ENCODE results near the gene IL27RA.

DNA sequence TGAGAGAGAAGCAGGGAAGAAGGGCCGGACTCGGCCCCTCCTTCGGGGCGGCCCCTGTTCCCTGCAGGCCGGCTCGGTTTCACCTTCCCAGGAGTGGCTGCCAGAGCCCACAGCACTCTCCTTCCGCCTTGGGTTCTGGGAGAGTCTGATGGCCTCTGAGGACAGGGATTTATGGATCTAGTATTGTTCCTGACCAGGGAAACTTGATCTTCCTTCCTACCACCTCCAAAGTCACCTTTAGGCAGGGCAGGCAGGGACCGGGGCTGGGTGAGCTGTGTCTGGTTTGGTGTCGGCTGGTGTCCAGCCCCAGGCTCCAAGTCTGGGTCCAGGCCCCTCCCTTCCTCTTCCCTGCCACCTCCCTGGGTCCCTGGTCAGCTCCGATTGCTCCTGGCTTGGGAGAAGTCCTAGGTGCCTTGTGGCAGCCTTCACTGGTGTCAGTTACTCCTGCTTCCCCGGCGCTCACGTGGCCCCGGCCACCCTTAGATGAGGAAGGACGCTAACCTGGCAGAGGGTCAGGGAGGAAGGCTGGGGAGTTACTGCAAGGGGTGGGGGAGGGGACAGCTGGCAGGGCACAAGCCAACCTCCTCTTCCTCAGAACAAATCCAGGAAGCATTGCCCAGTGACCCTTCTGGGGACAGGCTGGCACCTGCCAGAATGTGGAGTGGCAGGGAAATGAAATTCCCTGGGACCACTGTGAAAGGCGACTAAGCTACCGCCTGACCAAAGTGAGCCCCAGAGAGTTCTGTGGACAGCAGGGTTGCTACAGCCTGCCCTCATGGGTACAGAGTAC is 44.3 kb upstream of the IL27RA start:
- TF ChIP-seq, protein P1, sequence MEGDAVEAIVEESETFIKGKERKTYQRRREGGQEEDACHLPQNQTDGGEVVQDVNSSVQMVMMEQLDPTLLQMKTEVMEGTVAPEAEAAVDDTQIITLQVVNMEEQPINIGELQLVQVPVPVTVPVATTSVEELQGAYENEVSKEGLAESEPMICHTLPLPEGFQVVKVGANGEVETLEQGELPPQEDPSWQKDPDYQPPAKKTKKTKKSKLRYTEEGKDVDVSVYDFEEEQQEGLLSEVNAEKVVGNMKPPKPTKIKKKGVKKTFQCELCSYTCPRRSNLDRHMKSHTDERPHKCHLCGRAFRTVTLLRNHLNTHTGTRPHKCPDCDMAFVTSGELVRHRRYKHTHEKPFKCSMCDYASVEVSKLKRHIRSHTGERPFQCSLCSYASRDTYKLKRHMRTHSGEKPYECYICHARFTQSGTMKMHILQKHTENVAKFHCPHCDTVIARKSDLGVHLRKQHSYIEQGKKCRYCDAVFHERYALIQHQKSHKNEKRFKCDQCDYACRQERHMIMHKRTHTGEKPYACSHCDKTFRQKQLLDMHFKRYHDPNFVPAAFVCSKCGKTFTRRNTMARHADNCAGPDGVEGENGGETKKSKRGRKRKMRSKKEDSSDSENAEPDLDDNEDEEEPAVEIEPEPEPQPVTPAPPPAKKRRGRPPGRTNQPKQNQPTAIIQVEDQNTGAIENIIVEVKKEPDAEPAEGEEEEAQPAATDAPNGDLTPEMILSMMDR (IDR thresholded peaks at IDR 0.05; ENCODE audit: extremely low read depth in 1 of 2, insufficient read depth in 1 of 2, low read depth in 1 of 2, low read length in 2 of 2), result no peak
- no peak for TF ChIP-seq POLR2AphosphoS5 (IDR thresholded peaks at IDR 0.05; ENCODE audit: insufficient read depth, low read depth, low read length)
- TF ChIP-seq, protein P2, sequence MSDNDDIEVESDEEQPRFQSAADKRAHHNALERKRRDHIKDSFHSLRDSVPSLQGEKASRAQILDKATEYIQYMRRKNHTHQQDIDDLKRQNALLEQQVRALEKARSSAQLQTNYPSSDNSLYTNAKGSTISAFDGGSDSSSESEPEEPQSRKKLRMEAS (IDR thresholded peaks at IDR 0.05; ENCODE audit: insufficient read depth, insufficient read length), result no peak
- TF ChIP-seq GATA2 (IDR thresholded peaks at IDR 0.05; ENCODE audit: insufficient read depth, insufficient read length, low read depth, low read length), result no peak
- no peak for TF ChIP-seq POLR2A (IDR thresholded peaks at IDR 0.05; ENCODE audit: low read depth, low read length)
- no peak for TF ChIP-seq EZH2 (IDR thresholded peaks at IDR 0.05; ENCODE audit: borderline replicate concordance, low read depth, low read length, severe bottlenecking)
- TF ChIP-seq FOS (IDR thresholded peaks at IDR 0.05; ENCODE audit: borderline replicate concordance, insufficient read depth, low read length), result no peak

Measured in endothelial cell of umbilical vein (primary cell).